NCI-H345 treated with DMSO at 0.1 percent for 48 hours (cell line): ENCODE measurements around the gene FCSK.

ENCODE experiments used
- DNase-seq: peaks from one replicate; lab custom pipeline; 2025; ENCODE audit not compliant: unreplicated experiment; lab: John Stamatoyannopoulos, UW

The FCSK gene

DNA sequence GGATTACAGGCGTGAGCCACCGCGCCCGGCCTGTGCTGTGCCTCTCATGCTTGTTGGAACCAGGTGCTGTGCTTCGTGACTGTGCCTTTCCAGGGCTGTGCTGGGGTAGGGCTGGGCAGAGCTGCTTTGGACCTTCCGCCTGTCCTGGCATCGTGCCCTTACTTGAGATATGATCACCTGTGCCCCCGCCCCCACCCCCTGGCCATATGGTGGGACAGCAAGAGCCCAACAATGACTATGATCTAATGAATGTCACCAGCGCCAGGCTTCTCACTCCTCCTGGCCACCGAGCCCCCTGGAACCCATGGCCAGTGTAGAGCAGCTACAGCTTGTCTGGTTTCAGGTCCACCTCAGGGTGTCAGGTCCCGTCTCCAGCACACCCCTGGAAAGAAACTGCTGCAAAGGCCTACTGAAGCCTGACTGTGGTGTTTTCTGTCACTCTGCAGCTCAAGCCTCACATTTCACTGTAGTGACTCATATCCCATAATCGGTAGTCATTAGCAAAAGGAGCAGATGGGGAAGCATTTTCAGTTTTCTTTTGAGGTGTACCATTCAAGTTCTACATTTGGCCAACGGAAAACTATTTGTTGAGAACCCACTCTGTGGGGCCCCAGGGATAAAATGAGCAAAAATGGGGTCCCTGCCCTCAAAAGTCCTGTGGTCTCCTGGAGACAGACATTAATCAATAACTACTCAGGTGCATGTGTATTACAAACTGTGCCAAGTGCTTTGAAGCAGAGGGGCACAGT is 22.1 kb downstream of the FCSK start:
- no peak for DNase-seq

DNA sequence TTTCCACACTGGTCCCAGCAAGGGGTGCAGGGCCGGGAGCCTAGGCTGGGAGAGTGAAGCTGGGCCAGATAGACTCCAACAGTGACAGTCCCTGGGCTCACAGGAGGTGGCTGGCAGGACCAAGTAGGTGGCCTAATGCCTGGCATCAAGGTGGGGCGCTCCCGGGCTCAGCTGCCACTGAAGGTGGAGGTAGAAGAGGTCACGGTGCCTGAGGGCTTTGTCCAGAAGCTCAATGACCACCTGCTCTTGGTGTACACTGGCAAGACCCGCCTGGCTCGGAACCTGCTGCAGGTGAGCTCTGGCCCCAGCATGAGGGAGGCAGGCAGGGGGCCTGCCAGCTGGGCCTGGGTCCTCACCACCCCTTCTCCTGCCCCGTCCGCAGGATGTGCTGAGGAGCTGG is 23.8 kb downstream of the FCSK start:
- no peak for DNase-seq

DNA sequence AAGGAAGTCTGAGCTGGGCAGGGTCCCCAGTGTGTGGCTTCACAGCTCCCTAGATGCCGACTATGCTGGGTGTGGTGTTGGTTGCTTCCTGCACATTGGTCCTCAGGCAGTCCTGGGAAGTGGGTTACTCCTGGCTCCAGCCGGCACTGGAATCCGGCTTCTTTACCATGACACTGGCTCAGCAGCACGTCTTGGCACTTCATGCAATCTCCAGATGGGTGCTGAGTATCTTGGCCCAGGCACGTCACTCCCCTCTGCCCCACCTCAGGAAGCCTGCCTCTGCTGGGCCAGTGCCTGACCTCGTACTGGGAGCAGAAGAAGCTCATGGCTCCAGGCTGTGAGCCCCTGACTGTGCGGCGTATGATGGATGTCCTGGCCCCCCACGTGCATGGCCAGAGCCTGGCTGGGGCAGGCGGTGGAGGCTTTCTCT is 24.5 kb downstream of the FCSK start:
- DNase-seq: no peak

DNA sequence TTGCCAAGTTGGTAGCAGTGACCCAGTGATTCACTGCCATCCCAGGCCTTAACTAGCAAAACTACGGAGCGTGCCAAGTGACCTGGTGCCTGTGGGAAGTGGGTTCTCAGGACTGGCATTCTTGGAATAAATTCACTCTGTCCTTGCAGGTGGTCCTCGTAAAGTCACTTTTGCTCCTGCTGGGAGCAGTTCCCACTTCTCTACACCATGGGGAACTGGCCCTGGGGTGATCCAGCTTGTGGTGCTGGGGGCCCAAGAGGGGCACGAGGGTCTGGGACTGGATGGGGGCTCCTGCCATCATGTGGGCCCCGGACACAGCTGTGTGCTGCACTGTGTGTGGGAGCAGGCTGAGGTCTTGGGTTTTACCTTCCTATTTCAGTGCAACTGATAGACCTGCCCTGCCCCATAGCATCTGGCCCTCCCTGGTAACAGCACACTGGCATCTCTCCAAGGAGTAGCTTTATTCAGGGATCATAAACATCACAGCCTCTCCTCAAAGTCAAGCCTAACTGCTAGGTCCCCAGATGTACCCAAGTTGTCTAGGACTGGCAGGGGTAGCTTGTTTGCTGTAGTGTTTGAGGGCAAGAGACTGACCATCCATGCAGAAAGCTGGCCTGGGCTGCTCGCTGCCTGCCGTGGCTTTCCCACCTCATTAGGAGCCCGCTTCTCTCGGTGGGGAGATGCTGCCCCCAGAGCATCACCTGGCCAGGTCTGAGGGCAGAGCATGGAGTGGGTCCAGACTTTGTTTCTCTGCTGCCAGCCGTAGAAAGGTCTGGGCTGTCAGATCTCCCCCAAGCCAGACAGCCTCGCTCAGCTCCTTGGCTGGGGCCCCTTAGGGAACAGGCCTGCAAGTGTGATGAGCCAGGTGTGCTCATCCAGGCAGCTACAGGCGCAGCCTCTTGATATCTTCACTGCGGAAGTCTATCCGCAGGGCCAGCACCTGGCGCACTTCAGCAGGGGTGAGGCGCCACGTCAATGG is 26.0 kb downstream of the FCSK start:
- DNase-seq: no peak

DNA sequence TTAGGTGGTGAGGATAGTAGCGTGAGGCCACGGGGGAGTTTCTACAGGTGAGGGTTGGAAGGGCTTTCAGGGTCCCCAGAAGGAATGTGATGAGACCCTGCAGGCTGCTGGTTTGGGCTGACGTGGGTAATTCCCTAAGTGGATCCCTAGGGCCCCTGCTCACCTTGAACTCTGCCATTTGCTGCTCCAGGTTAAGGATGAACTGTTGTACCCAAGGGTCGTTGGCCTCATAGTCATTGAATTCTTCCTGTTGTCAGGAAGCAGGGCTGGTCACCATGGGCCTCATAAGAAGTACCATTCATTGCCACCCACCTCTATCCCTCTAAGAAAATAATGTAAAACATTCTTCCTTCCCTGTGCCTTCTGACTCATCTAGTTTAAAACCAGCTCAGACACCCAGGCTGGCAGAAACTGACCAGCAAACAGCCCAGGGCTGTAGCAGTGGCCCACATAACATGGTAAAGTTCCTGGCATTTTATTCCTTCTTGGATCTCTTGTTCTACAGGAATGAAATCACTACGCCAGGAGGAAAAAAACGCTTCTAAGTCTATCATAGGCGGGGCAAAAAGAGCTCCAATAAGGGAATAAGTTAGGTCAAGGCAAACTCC is 27.6 kb downstream of the FCSK start:
- DNase-seq: no peak

DNA sequence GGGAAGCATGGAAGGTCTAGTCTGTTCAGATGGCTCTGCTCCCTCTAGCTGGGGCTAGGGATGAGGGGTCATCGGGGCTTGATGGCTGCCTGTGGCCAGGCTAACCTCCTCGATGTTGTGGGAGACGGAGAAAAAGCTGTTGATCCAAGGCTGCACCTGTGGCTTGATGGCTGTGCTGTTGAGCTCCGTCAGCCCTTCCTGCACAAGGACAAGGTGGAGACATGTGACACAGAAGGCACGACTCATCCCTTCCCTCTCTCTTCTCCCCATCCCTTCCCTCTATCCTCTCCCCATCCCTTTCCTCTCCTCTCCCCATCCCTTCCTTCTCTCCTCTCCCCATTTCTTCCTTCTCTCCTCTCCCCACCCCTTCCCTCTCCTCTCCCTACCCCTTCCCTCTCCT is 28.2 kb downstream of the FCSK start:
- DNase-seq: no peak

DNA sequence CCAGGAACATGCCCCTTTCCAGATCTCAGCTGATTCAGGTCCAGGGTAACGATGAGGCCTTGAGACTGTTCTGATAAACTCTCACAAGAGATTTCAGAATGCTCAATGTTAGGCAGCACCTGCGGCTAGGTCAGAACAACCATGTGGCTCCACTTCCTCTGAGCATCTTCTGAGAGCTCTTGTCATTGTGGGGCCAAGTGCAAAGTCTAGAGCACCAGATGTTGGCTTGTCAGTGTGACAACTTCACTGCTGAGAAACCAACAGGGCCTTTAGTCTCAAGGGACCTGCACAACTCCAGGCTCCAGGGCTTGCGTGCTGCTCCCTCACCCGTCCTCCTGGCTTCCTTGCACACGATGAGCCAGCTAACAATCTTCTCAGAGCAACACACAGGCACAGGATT is 29.0 kb downstream of the FCSK start:
- DNase-seq: no peak

DNA sequence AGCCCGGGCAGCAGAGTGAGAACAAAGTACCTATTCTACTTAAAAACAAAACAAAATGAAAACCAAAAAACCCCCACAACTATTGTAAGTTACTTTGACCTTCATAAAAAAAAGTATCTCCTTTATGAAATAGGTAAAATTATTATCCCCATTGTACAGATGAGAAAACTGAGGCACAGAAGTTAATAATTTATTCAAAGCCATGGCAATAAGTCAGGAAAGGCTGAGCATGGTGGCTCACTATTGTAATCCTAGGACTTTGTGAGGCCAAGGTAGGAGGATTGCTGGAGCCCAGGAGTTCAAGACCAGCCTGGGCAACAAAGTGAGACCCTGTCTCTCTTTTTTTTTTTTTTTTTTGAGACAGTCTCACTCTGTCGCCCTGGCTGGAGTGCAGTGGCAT is 30.5 kb downstream of the FCSK start:
- DNase-seq: no peak

DNA sequence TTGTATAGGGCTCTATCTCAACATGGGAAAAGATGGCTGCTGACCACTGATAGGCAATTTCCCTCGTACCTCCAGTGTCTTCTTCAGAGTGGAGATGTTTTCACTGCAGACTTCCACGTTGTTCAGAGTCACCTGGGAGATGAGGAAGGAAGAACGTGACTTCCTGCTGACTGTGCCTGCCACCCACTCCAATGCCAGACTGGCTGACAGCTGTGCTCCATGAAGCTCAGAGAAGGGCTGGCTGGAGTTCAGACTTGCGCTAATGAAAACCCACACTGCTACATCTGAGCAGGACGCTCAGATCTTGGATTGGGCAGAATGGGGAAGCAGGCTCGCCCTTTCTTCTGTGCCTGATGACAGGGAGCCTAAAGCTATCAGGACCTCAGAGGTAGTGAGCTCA is 35.9 kb downstream of the FCSK start:
- no peak for DNase-seq

DNA sequence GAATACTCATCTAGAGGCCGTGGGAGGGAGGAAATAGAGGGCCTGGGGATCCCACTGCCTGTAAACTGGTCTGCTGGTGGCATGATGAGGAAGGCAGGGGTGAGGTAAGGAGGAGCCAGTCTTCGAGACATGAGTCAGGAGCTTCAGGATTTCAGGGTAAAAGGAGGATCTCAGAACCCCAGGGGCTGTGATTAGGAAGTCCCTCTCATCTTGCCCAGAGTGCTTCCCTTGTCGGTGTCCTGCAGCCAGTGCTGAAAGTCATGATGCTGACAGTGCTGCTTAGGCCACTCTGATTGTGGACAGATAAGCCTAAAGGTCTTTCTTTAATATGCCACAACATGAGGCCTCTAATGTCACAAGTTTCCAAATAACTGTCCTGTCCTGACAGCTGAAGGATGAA is 39.4 kb downstream of the FCSK start:
- DNase-seq: no peak

DNA sequence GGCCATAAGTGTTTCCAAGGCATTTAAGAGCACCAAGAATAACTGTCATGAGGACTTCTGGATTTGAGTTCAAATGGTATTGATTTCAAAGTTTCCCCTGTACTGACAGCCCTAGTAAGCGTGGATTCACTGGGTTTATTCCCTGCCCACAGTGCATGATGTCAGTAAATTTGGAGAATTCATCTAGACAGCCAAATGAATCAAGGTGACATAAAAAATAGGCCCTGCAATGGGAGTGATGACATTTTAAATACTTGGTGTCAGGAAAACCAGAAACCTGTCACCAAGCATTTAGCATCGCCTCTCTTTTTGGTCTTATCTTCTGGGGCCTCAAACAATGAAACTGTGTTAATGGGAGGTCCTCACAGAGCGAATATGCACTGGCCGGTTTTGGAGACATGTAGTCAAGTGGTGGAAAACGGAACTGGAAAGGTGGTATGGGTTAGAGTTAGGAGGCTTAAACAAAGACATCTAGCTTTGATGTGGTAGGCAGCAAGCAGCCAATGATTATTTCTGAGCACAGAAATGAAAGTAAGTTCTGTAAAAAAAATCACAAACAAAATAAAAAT is 39.9 kb downstream of the FCSK start:
- DNase-seq: no peak

DNA sequence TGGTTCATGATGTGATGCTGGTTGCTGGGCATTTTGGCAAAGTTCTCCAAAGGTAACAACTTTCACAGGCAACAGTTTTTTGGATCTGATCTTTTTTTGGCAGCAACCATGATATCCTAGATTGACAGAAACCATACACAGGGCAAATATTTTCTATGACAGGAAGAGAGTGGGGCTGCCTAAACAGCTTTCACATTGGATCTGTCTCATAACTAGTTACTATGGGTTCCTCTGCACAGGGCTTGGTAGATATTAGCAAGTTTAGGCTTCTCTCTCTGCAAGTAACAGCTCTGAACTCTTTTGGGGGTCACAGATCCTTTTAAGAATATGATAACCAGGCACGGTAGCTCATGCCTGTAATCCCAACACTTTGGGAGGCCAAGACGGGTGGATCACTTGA is 40.4 kb downstream of the FCSK start:
- no peak for DNase-seq

DNA sequence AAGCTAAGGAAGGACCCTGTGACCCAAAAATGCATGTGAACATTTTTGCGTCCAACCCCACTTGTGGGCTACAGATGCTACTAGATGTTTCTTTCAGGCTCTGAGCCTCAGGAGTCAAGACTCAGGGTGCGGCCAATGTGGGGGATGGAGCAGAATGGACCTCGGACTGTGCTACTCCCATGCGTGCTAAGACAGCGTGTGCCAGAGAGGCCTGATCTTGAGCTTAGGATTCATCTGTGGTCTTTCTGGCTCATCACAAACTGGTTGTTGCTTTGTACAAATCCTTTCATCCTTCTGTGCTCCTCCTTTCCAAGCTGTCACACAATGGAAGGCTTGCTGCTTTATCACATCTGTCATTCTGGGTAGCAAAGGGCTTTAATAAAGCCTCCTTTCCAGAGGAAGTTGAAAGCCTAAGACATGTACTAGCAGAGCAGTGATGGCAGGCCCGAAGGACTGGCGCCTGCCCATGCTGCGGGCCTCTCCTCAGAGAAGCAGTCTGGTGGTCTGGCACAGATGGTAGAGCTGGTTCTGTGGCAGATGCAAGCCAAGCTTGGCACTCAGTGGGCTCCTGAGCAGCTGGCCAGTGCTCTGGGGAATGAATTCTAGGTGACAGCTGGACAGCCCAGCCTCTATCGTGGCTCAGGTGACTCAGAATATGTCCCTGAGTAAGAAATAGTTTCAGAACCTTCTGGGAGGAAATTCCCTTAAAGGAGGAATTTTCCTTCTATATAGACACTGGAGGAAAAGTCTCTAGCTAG is 41.2 kb downstream of the FCSK start:
- no peak for DNase-seq

DNA sequence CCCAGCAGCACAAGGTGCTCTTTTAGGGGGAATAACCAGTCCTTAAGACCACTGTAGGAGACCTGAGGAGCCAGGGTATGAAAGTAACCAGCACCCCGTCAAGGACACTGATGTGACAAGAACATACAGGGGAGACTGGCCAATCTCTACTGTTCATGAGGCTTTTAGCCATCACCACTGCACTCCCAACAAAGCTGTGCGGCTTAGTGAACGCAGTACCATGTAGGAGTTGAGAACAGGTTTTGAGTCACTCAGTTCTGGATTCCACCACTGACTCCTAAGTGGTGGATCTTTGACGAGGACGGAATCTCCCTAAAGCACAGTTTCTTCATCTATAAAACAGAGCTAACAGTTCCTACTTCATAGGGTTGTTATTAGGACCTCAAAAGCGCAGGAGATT is 42.1 kb downstream of the FCSK start:
- DNase-seq: no peak

DNA sequence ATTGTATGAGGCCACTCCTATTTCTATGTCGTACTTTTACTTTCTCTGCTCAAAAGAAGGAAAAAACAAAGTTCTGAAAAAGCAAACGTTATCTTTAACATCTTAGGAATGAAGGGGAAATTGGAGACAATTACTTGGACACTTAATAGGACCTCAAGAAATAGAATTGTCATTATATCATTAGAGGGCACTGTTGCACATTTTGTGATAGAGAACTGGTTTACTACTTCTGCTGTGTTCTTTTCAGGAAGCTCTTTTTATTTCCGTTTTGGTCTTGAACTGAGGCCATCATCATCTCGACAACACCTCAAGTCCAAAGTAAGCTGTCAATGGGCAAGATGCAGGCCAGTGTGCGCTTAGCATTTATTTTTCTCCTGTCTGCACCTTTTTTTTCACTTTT is 54.4 kb downstream of the FCSK start:
- no peak for DNase-seq

DNA sequence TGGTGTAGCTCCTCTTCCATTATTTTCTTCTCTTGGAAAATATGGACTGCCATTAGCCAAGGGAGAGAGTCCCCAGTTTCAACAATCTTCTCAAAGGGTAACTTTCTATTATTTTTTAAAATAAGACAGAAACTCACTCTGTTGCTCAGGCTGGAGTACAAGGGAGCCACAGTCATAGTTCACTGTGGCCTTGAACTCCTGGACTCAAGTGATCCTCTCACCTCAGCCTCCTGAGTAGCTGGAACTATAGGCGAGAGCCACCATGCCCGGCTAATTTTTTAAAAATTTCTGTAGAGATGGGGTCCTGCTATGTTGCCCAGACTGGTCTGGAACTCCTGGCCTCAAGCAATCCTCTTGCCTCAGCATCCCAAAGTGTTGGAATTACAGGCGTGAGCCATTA is 55.8 kb downstream of the FCSK start:
- no peak for DNase-seq

DNA sequence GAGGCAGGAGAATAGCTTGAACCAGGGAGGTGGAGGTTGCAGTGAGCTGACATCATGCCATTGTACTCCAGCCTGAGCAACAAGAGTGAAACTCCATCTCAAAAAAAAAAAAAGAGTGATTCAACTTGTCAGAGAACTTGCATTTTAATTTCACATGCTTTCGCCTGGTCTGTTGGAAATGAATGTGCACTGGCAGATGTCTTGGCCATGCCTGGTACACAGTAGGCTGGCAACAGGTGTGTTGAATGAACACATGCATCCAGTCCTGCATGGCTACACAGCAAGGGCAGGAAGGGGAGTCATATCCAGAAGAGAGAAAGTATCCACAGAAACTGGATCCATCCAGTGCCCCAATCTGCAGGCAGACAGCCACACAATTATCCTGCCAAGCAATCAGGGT is 57.4 kb downstream of the FCSK start:
- no peak for DNase-seq

DNA sequence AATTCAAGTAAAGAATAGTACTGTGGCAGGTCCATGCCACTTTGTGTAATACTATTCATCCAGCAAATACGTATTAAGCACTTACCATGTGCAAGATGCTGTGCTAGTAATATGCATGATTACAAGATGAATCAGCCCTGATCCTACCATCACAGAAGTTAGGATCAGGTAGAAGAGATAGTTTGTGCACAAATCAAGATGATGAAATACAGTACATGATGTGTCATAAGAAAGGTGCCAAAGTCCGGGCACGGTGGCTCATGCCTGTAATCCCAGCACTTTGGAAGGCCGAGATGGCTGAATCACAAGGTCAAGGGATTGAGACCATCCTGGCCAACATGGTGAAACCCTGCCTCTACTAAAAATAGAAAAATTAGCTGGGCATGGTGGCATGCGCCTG is 58.1 kb downstream of the FCSK start:
- DNase-seq: no peak

DNA sequence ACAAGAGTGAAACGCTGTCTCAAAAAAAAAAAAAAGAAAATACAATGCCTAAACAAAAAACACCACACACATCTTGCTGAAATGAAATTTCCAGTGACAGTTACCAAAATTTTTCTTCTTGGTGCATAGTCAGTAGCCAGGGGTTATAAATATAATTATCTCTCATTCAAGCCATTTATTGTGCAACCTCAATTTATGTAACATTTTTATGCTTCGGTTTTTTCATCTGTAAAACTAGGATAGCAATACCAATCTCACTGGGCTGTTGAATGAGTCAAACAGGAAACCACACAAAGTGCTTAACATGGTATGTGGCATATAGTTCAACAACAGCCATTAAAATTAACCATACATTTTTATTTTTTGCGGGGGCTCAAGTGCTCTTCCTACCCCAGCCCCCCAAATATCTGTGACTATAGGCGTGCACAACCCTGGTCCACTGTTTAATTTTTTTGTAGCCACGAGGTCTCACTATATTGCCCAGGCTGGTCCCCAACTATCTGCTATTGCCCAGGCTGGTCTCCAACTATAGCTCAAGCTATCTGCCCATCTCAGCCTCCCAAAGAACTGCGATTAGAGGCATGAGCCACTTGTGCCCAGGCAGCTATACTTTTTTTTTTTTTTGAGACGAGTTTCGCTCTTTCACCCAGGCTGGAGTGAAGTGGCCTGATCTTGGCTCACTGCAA is 66.4 kb downstream of the FCSK start:
- DNase-seq: no peak
